ENCODE measurements around the gene NKX6-2.

NKX6-2 gene

DNA sequence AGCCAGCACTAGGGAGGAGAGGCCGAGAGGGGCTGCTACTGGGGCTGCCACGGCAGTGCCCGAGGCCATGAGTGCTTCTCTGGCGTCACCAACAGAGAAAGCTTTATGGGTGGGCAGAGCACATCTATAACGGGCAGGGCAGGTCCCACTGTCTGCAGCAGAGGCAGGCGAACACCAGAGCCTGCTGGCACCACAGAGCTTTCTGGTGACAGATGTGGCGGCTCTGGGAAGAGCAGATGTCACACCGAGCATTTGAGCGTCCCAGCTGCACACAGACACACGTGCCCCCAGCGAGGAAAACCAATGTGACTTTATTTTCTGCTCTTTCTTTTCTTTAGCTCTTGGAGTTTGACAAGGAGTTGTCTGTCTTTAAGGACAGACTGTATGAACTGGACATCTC, 20.5 kb downstream of the NKX6-2 start:
- Histone ChIP-seq H3K36me3 (ENCODE audit: control insufficient read depth in 2 of 2, insufficient read depth in 1 of 2, low read length in 2 of 2) (no peaks in the 10 kb centered on the region), H3K27ac (ENCODE audit: extremely low read depth, low read depth, low read length) (no peak overlapping the region), H3K4me3 (ENCODE audit: low read depth, low read length) (no peak overlapping the region), H3K9me3 (ENCODE audit: control insufficient read depth, insufficient read depth, low read depth, low read length) (no peaks in the 10 kb centered on the region), H3K4me1 (ENCODE audit: control insufficient read depth, insufficient read depth, low read length) (no peaks in the 10 kb centered on the region)
- POLR2A ChIA-PET, result no interaction called here
- TF ChIP-seq ZNF302 (tag by site-specific recombination; IDR thresholded peaks at IDR 0.05; ENCODE audit: low read depth), result no peak
- no peak for TF ChIP-seq ZNF654 (tag by site-specific recombination; IDR thresholded peaks at IDR 0.05; ENCODE audit: low read depth)
- no peak for TF ChIP-seq ZNF18 (tag by site-specific recombination; IDR thresholded peaks at IDR 0.05)
- TF ChIP-seq ZNF585B (tag by site-specific recombination; IDR thresholded peaks at IDR 0.05), result no peak
- TF ChIP-seq ZNF248 (tag by site-specific recombination; IDR thresholded peaks at IDR 0.05), result no peak
- TF ChIP-seq, protein P1, sequence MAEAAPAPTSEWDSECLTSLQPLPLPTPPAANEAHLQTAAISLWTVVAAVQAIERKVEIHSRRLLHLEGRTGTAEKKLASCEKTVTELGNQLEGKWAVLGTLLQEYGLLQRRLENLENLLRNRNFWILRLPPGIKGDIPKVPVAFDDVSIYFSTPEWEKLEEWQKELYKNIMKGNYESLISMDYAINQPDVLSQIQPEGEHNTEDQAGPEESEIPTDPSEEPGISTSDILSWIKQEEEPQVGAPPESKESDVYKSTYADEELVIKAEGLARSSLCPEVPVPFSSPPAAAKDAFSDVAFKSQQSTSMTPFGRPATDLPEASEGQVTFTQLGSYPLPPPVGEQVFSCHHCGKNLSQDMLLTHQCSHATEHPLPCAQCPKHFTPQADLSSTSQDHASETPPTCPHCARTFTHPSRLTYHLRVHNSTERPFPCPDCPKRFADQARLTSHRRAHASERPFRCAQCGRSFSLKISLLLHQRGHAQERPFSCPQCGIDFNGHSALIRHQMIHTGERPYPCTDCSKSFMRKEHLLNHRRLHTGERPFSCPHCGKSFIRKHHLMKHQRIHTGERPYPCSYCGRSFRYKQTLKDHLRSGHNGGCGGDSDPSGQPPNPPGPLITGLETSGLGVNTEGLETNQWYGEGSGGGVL (tag by site-specific recombination; IDR thresholded peaks at IDR 0.05), result no peak
- TF ChIP-seq ZNF140 (tag by site-specific recombination; IDR thresholded peaks at IDR 0.05), result no peak
- TF ChIP-seq ZNF830 (tag by site-specific recombination; IDR thresholded peaks at IDR 0.05; ENCODE audit: low read depth), result no peak
- no peak for TF ChIP-seq ZBTB1 (tag by site-specific recombination; IDR thresholded peaks at IDR 0.05)
- TF ChIP-seq, protein P2, sequence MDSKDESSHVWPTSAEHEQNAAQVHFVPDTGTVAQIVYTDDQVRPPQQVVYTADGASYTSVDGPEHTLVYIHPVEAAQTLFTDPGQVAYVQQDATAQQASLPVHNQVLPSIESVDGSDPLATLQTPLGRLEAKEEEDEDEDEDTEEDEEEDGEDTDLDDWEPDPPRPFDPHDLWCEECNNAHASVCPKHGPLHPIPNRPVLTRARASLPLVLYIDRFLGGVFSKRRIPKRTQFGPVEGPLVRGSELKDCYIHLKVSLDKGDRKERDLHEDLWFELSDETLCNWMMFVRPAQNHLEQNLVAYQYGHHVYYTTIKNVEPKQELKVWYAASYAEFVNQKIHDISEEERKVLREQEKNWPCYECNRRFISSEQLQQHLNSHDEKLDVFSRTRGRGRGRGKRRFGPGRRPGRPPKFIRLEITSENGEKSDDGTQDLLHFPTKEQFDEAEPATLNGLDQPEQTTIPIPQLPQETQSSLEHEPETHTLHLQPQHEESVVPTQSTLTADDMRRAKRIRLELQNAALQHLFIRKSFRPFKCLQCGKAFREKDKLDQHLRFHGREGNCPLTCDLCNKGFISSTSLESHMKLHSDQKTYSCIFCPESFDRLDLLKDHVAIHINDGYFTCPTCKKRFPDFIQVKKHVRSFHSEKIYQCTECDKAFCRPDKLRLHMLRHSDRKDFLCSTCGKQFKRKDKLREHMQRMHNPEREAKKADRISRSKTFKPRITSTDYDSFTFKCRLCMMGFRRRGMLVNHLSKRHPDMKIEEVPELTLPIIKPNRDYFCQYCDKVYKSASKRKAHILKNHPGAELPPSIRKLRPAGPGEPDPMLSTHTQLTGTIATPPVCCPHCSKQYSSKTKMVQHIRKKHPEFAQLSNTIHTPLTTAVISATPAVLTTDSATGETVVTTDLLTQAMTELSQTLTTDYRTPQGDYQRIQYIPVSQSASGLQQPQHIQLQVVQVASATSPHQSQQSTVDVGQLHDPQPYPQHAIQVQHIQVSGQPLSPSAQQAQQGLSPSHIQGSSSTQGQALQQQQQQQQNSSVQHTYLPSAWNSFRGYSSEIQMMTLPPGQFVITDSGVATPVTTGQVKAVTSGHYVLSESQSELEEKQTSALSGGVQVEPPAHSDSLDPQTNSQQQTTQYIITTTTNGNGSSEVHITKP (tag by site-specific recombination; IDR thresholded peaks at IDR 0.05), result no peak
- CTCF ChIA-PET, result interaction anchor here (0.5 kb wide), 1 partner anchor 138 kb away, joined by 4 read pairs; no protein-coding TSS in a partner anchor

DNA sequence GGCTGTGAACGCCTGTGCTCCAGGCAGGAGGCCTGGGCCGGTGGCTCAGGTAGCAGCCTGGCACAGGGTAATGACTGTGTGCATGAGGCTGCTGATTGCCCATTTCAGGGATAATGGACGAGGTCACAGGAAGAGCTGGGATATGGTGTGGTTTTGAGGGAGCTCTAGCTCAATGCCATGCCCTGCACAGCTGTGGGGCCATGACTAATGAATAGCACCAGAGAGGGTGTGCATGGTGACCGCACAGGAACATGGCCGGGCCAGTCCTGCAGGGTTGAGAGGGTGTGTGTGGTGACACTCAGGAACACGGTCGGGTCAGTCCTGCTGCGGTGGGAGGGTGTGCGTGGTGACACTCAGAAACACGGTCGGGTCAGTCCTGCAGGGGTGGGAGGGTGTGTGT, 21.8 kb downstream of the NKX6-2 start:
- Histone ChIP-seq H3K9me3 (ENCODE audit: control insufficient read depth, insufficient read depth, low read depth, low read length) (no peaks in the 10 kb centered on the region), H3K27ac (ENCODE audit: extremely low read depth, low read depth, low read length) (no peak overlapping the region), H3K4me3 (ENCODE audit: low read depth, low read length) (no peak overlapping the region), H3K4me1 (ENCODE audit: control insufficient read depth, insufficient read depth, low read length) (no peaks in the 10 kb centered on the region), H3K36me3 (ENCODE audit: control insufficient read depth in 2 of 2, insufficient read depth in 1 of 2, low read length in 2 of 2) (no peaks in the 10 kb centered on the region)
- ChIA-PET CTCF (no interaction called here), POLR2A (no interaction called here)
- no peak for TF ChIP-seq HOXC10 (CRISPR knock-in tag; IDR thresholded peaks at IDR 0.05)
- TF ChIP-seq ZNF26 (tag by site-specific recombination; IDR thresholded peaks at IDR 0.05), result no peak
- no peak for TF ChIP-seq ZNF394 (tag by site-specific recombination; IDR thresholded peaks at IDR 0.05; ENCODE audit: borderline replicate concordance)
- TF ChIP-seq RBAK (tag by site-specific recombination; IDR thresholded peaks at IDR 0.05), result no peak
- no peak for TF ChIP-seq PRDM1 (tag by site-specific recombination; IDR thresholded peaks at IDR 0.05)
- TF ChIP-seq, protein P3, sequence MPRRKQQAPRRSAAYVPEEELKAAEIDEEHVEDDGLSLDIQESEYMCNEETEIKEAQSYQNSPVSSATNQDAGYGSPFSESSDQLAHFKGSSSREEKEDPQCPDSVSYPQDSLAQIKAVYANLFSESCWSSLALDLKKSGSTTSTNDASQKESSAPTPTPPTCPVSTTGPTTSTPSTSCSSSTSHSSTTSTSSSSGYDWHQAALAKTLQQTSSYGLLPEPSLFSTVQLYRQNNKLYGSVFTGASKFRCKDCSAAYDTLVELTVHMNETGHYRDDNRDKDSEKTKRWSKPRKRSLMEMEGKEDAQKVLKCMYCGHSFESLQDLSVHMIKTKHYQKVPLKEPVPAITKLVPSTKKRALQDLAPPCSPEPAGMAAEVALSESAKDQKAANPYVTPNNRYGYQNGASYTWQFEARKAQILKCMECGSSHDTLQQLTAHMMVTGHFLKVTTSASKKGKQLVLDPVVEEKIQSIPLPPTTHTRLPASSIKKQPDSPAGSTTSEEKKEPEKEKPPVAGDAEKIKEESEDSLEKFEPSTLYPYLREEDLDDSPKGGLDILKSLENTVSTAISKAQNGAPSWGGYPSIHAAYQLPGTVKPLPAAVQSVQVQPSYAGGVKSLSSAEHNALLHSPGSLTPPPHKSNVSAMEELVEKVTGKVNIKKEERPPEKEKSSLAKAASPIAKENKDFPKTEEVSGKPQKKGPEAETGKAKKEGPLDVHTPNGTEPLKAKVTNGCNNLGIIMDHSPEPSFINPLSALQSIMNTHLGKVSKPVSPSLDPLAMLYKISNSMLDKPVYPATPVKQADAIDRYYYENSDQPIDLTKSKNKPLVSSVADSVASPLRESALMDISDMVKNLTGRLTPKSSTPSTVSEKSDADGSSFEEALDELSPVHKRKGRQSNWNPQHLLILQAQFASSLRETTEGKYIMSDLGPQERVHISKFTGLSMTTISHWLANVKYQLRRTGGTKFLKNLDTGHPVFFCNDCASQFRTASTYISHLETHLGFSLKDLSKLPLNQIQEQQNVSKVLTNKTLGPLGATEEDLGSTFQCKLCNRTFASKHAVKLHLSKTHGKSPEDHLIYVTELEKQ (tag by site-specific recombination; IDR thresholded peaks at IDR 0.05; ENCODE audit: borderline replicate concordance), result no peak

All from HEK293 (cell line).